Stimulated activated naive CD8-positive, alpha-beta T cell treated with anti-CD3 and anti-CD28 coated beads, Interleukin-15, Interleukin-2, amounts not matched to agents 100 ng/mL and 50 ng/mL, for 24 hours (primary cell): ENCODE data around the gene ENOX1.

Experiments
- H3K27ac Mint-ChIP-seq: one replicate; pipeline ENCODE4 v1.8.0; 2021; ENCODE audit warnings: mild to moderate bottlenecking, mixed read lengths
- H3K27me3 Mint-ChIP-seq: one replicate; pipeline ENCODE4 v1.8.0; 2021; ENCODE audit warnings: mixed read lengths
- H3K36me3 Mint-ChIP-seq: one replicate; pipeline ENCODE4 v1.8.0; 2021; ENCODE audit warnings: low read depth, mixed read lengths
- H3K4me1 Mint-ChIP-seq: one replicate; pipeline ENCODE4 v1.8.0; 2021; ENCODE audit warnings: low read depth, mixed read lengths
- H3K4me3 Mint-ChIP-seq: one replicate; pipeline ENCODE4 v1.8.0; 2021; ENCODE audit warnings: mild to moderate bottlenecking, mixed read lengths
- H3K9me3 Mint-ChIP-seq: one replicate; pipeline ENCODE4 v1.8.0; 2021; ENCODE audit warnings: mixed read lengths

The ENOX1 gene

GRCh38 chr13:43306372-43306771, 480.4 kb downstream of the ENOX1 start:
- Mint-ChIP-seq H3K4me3 (no peak overlapping the region), H3K36me3 (no peaks in the 10 kb centered on the region), H3K9me3 (no peaks in the 10 kb centered on the region), H3K4me1 (peaks cover 6% of the 10 kb centered on the region), H3K27me3 (peaks cover 9% of the 10 kb centered on the region), H3K27ac (no peak overlapping the region)

- H3K27ac Mint-ChIP-seq = no peak overlapping the region
- H3K9me3 Mint-ChIP-seq = no peaks in the 10 kb centered on the region
- no peaks in the 10 kb centered on the region for H3K36me3 Mint-ChIP-seq
- H3K4me3 Mint-ChIP-seq = no peak overlapping the region
- peaks cover 6% of the 10 kb centered on the region for H3K4me1 Mint-ChIP-seq
- H3K27me3 Mint-ChIP-seq = peaks cover 6% of the 10 kb centered on the region
Measured at GRCh38 chr13:43305416-43305815, 481.4 kb downstream of the ENOX1 start.

GRCh38 chr13:43304945-43305344, 481.8 kb downstream of the ENOX1 start:
- H3K9me3 Mint-ChIP-seq = no peaks in the 10 kb centered on the region
- peaks cover 10% of the 10 kb centered on the region for H3K27me3 Mint-ChIP-seq
- H3K27ac Mint-ChIP-seq = no peak overlapping the region
- H3K4me3 Mint-ChIP-seq = no peak overlapping the region
- H3K36me3 Mint-ChIP-seq = no peaks in the 10 kb centered on the region
- H3K4me1 Mint-ChIP-seq = peaks cover 6% of the 10 kb centered on the region

GRCh38 chr13:43304449-43304848, 482.3 kb downstream of the ENOX1 start:
- Mint-ChIP-seq H3K4me1 (peaks cover 6% of the 10 kb centered on the region), H3K27ac (no peak overlapping the region), H3K36me3 (no peaks in the 10 kb centered on the region), H3K4me3 (no peak overlapping the region), H3K9me3 (no peaks in the 10 kb centered on the region), H3K27me3 (peaks cover 15% of the 10 kb centered on the region)

- Mint-ChIP-seq H3K4me3 (no peak overlapping the region), H3K36me3 (no peaks in the 10 kb centered on the region), H3K9me3 (no peaks in the 10 kb centered on the region), H3K27me3 (peaks cover 19% of the 10 kb centered on the region), H3K27ac (no peak overlapping the region), H3K4me1 (peaks cover 4% of the 10 kb centered on the region)
Measured at GRCh38 chr13:43303033-43303729, 483.6 kb downstream of the ENOX1 start.

GRCh38 chr13:43301346-43301969, 485.3 kb downstream of the ENOX1 start:
- Mint-ChIP-seq H3K27me3 (peaks cover 21% of the 10 kb centered on the region), H3K27ac (no peak overlapping the region), H3K4me1 (no peaks in the 10 kb centered on the region), H3K9me3 (no peaks in the 10 kb centered on the region), H3K36me3 (no peaks in the 10 kb centered on the region), H3K4me3 (no peak overlapping the region)

- Mint-ChIP-seq H3K27me3 (peaks cover 21% of the 10 kb centered on the region), H3K4me3 (no peak overlapping the region), H3K9me3 (no peaks in the 10 kb centered on the region), H3K27ac (no peak overlapping the region), H3K4me1 (no peaks in the 10 kb centered on the region), H3K36me3 (no peaks in the 10 kb centered on the region)
Measured at GRCh38 chr13:43300865-43301264, 485.9 kb downstream of the ENOX1 start.

- H3K27me3 Mint-ChIP-seq = peaks cover 21% of the 10 kb centered on the region
- no peaks in the 10 kb centered on the region for H3K4me1 Mint-ChIP-seq
- no peak overlapping the region for H3K27ac Mint-ChIP-seq
- H3K36me3 Mint-ChIP-seq = no peaks in the 10 kb centered on the region
- no peaks in the 10 kb centered on the region for H3K9me3 Mint-ChIP-seq
- H3K4me3 Mint-ChIP-seq = no peak overlapping the region
Measured at GRCh38 chr13:43299374-43299773, 487.4 kb downstream of the ENOX1 start.

- H3K9me3 Mint-ChIP-seq = no peaks in the 10 kb centered on the region
- no peak overlapping the region for H3K27ac Mint-ChIP-seq
- peaks cover 21% of the 10 kb centered on the region for H3K27me3 Mint-ChIP-seq
- no peak overlapping the region for H3K4me3 Mint-ChIP-seq
- H3K4me1 Mint-ChIP-seq = no peaks in the 10 kb centered on the region
- H3K36me3 Mint-ChIP-seq = no peaks in the 10 kb centered on the region
Measured at GRCh38 chr13:43298816-43299215, 488.0 kb downstream of the ENOX1 start.

GRCh38 chr13:43297967-43298678, 488.6 kb downstream of the ENOX1 start:
- Mint-ChIP-seq H3K27me3 (peaks cover 21% of the 10 kb centered on the region), H3K4me3 (no peak overlapping the region), H3K9me3 (no peaks in the 10 kb centered on the region), H3K27ac (no peak overlapping the region), H3K4me1 (no peaks in the 10 kb centered on the region), H3K36me3 (no peaks in the 10 kb centered on the region)

- Mint-ChIP-seq H3K36me3 (no peaks in the 10 kb centered on the region), H3K27me3 (peaks cover 21% of the 10 kb centered on the region), H3K27ac (no peak overlapping the region), H3K4me1 (no peaks in the 10 kb centered on the region), H3K4me3 (no peak overlapping the region), H3K9me3 (no peaks in the 10 kb centered on the region)
Measured at GRCh38 chr13:43295825-43296564, 490.8 kb downstream of the ENOX1 start.

GRCh38 chr13:43295321-43295720, 491.5 kb downstream of the ENOX1 start:
- Mint-ChIP-seq H3K27me3 (peaks cover 19% of the 10 kb centered on the region), H3K4me3 (no peak overlapping the region), H3K36me3 (no peaks in the 10 kb centered on the region), H3K4me1 (no peaks in the 10 kb centered on the region), H3K27ac (no peak overlapping the region), H3K9me3 (no peaks in the 10 kb centered on the region)

GRCh38 chr13:43294412-43294811, 492.4 kb downstream of the ENOX1 start:
- no peak overlapping the region for H3K4me3 Mint-ChIP-seq
- no peak overlapping the region for H3K27ac Mint-ChIP-seq
- no peaks in the 10 kb centered on the region for H3K9me3 Mint-ChIP-seq
- H3K27me3 Mint-ChIP-seq = peaks cover 9% of the 10 kb centered on the region
- no peaks in the 10 kb centered on the region for H3K4me1 Mint-ChIP-seq
- no peaks in the 10 kb centered on the region for H3K36me3 Mint-ChIP-seq

GRCh38 chr13:43293986-43294385, 492.8 kb downstream of the ENOX1 start:
- Mint-ChIP-seq H3K27ac (no peak overlapping the region), H3K27me3 (peaks cover 9% of the 10 kb centered on the region), H3K4me1 (no peaks in the 10 kb centered on the region), H3K36me3 (no peaks in the 10 kb centered on the region), H3K9me3 (no peaks in the 10 kb centered on the region), H3K4me3 (no peak overlapping the region)

GRCh38 chr13:43293561-43293960, 493.2 kb downstream of the ENOX1 start:
- Mint-ChIP-seq H3K4me3 (no peak overlapping the region), H3K4me1 (no peaks in the 10 kb centered on the region), H3K9me3 (no peaks in the 10 kb centered on the region), H3K36me3 (no peaks in the 10 kb centered on the region), H3K27ac (no peak overlapping the region), H3K27me3 (peaks cover 6% of the 10 kb centered on the region)
